Lung (tissue), 12 donors: ENCODE data around the gene KYNU. TPM values are rescaled to one million over a fixed set of nuclear protein-coding genes. Genes with fewer than 3 reads are reported as not detected.

Source experiments
- ATAC-seq: fragments of 200-7000 bp; cut with Tn5 transposase; one replicate; pipeline ENCODE4 v1.9.1; 2020; ENCODE audit warnings: moderate number of reproducible peaks; ENCODE audit not compliant: insufficient read depth, low FRiP score
- DNase-seq, 3 donors: peaks; one replicate each; pipeline ENCODE4 v3.0.0-alpha.2; 2013 to 2017
- H3K27ac ChIP-seq, 2 donors: one replicate each; pipeline ENCODE4 v1.5.1; 2013; ENCODE audit warnings: mild to moderate bottlenecking in 2 of 2, moderate library complexity in 2 of 2, control low read depth in 1 of 2, inconsistent platforms in 1 of 2, low read depth in 1 of 2, low read length in 1 of 2
- H3K27me3 ChIP-seq, 3 donors: one replicate each; pipeline ENCODE4 v1.5.1; 2013; ENCODE audit warnings: low read length in 2 of 3; ENCODE audit not compliant: control insufficient read depth in 3 of 3, insufficient read depth in 3 of 3
- H3K36me3 ChIP-seq, 4 donors: one replicate each; pipeline ENCODE4 v1.5.1; 2013; ENCODE audit warnings: low read length in 4 of 4, mild to moderate bottlenecking in 1 of 4, moderate library complexity in 1 of 4; ENCODE audit not compliant: control insufficient read depth in 4 of 4, insufficient read depth in 4 of 4
- H3K4me1 ChIP-seq, 5 donors: one replicate each; pipeline ENCODE4 v1.5.1; 2013; ENCODE audit warnings: low read length in 5 of 5, mild to moderate bottlenecking in 2 of 5, moderate library complexity in 1 of 5; ENCODE audit not compliant: control insufficient read depth in 5 of 5, insufficient read depth in 5 of 5
- H3K4me3 ChIP-seq: one replicate; pipeline ENCODE4 v1.5.1; 2013; ENCODE audit warnings: mild to moderate bottlenecking, control low read depth, moderate library complexity
- H3K9ac ChIP-seq, 2 donors: one replicate each; pipeline ENCODE4 v1.5.1; 2013; ENCODE audit warnings: low read length in 2 of 2, control low read depth in 1 of 2; ENCODE audit not compliant: insufficient read depth in 1 of 2
- H3K9me3 ChIP-seq, 4 donors: one replicate each; pipeline ENCODE4 v1.5.1; 2013; ENCODE audit warnings: low read length in 3 of 4, mild to moderate bottlenecking in 1 of 4, moderate library complexity in 1 of 4; ENCODE audit not compliant: control insufficient read depth in 4 of 4, insufficient read depth in 3 of 4
- CTCF ChIP-seq: IDR thresholded peaks from 2 replicates; pipeline ENCODE4 v1.5.1; 2012; ENCODE audit warnings: mild to moderate bottlenecking; ENCODE audit errors: control extremely low read depth, extremely low read depth
- WGBS, 2 donors: extraction: QIAGEN DNeasy Blood & Tissue Kit; methylation state at CpG; one replicate each; pipeline ENCODE4 v1.1.7; 2013; 5-methylcytosine and 5-hydroxymethylcytosine counted together
- polyA plus RNA-seq, 2 donors: library from polyadenylated mRNA; stranded (reverse); fragments of 200-250 nt; gene quantifications; one replicate each; pipeline ENCODE4 v1.2.1, GENCODE V29; 2013
- total RNA-seq, 2 donors: library from RNA; depleted of rRNA in 1 of 2; stranded (reverse); fragments of >200 nt in 1 of 2; gene quantifications; one replicate each; pipeline ENCODE4 v1.2.1, GENCODE V29; 2014 to 2021
- donor health status: control.
- donor health status: control.
- donor health status: Bipolar disorder and iron deficiency.
- donor health status: healthy.
- donor health status: DM: yes; HTN: yes; CAD: no.

The KYNU gene
- total and polyA plus RNA-seq, 4 donors, result 6.4 to 33.9 (median 17.1) TPM

GRCh38 chr2:142926445-142926844 lies 49.0 kb downstream of the KYNU start:
- no peaks in the 10 kb centered on the region for H3K4me1 ChIP-seq
- H3K4me3 ChIP-seq, result no peak overlapping the region
- 90% methylated on average over 4 of the region's 4 CpGs for whole genome bisulfite sequencing, 2 donors
- H3K27ac ChIP-seq, result no peak overlapping the region
- no peaks in the 10 kb centered on the region for H3K9me3 ChIP-seq
- no peak for ATAC-seq
- no peak for DNase-seq
- no peak overlapping the region for H3K9ac ChIP-seq
- no peak for TF ChIP-seq CTCF
- H3K27me3 ChIP-seq, result no peaks in the 10 kb centered on the region
- no peaks in the 10 kb centered on the region for H3K36me3 ChIP-seq

GRCh38 chr2:142930835-142931398 lies 53.5 kb downstream of the KYNU start:
- no peaks in the 10 kb centered on the region for H3K9me3 ChIP-seq
- no peak overlapping the region for H3K9ac ChIP-seq
- 95 to 96% methylated on average over 22 of the region's 22 CpGs for WGBS, 2 donors
- TF ChIP-seq CTCF, result no peak
- ATAC-seq (no peak), DNase-seq (no peak)
- no peaks in the 10 kb centered on the region for H3K4me1 ChIP-seq
- no peak overlapping the region for H3K27ac ChIP-seq
- no peaks in the 10 kb centered on the region for H3K36me3 ChIP-seq
- no peaks in the 10 kb centered on the region for H3K27me3 ChIP-seq
- H3K4me3 ChIP-seq, result no peak overlapping the region

- H3K27ac ChIP-seq, result no peak overlapping the region
- TF ChIP-seq CTCF, result no peak
- H3K36me3 ChIP-seq, result no peaks in the 10 kb centered on the region
- H3K27me3 ChIP-seq, result no peaks in the 10 kb centered on the region
- WGBS, 2 donors, result 96 to 99% methylated on average over 5 of the region's 5 CpGs
- H3K4me3 ChIP-seq, result no peak overlapping the region
- H3K4me1 ChIP-seq, result no peaks in the 10 kb centered on the region
- ATAC-seq (no peak), DNase-seq (no peak)
- H3K9me3 ChIP-seq, result no peaks in the 10 kb centered on the region
- no peak overlapping the region for H3K9ac ChIP-seq
Observed at GRCh38 chr2:142933916-142934315, 56.5 kb downstream of the KYNU start.

GRCh38 chr2:142935563-142936089 lies 58.2 kb downstream of the KYNU start:
- no peak overlapping the region for H3K4me3 ChIP-seq
- no peak overlapping the region for H3K9ac ChIP-seq
- ATAC-seq (no peak), DNase-seq (no peak)
- no peaks in the 10 kb centered on the region for H3K36me3 ChIP-seq
- no peaks in the 10 kb centered on the region for H3K4me1 ChIP-seq
- 93 to 96% methylated on average over 10 of the region's 10 CpGs for whole genome bisulfite sequencing, 2 donors
- TF ChIP-seq CTCF, result no peak
- H3K27ac ChIP-seq, result no peak overlapping the region
- H3K9me3 ChIP-seq, result no peaks in the 10 kb centered on the region
- H3K27me3 ChIP-seq, result no peaks in the 10 kb centered on the region
